K562 (cell line): ENCODE data around the gene PLP2. TPM values are rescaled to one million over a fixed set of nuclear protein-coding genes. Genes with fewer than 3 reads are reported as not detected.

Experiments used
- HOXB6 ChIP-seq: fragments of 250-450 bp; sonication (Bioruptor Pico); IDR thresholded peaks from 2 replicates; pipeline ENCODE4 v1.5.1; 2022; ENCODE audit warnings: mild to moderate bottlenecking, borderline replicate concordance
- PML ChIP-seq: IDR thresholded peaks from 2 replicates; pipeline ENCODE4 v1.6.1; 2012; ENCODE audit warnings: low read length, inconsistent platforms
- POLR2AphosphoS5 ChIP-seq: IDR thresholded peaks from 2 replicates; pipeline ENCODE4 v1.6.1; 2011; ENCODE audit warnings: mild to moderate bottlenecking, low read depth, low read length, moderate library complexity; ENCODE audit not compliant: control insufficient read depth, insufficient read depth
- RCOR1 ChIP-seq, 2 experiments: IDR thresholded peaks; 2 replicates each; pipeline ENCODE4 v1.6.1; 2012; ENCODE audit warnings: low read depth in 2 of 2, low read length in 2 of 2, borderline replicate concordance in 1 of 2, improper control_type of control experiment in 1 of 2
- SUPT5H ChIP-seq: fragments of 450-650 bp; IDR thresholded peaks from 2 replicates; pipeline ENCODE4 v1.6.1; 2016
- TCF3 ChIP-seq: sonication (generic); formaldehyde crosslinking; IDR thresholded peaks from 2 replicates; pipeline ENCODE4 v1.4.0; 2020; ENCODE audit warnings: mild to moderate bottlenecking, missing genetic modification reagents
- U2AF2 ChIP-seq: fragments of 200-400 bp; formaldehyde crosslinking; optimal IDR thresholded peaks from 2 replicates; pipeline ENCODE3; 2017; ENCODE audit warnings: low read depth, mild to moderate bottlenecking, low read length
- polyA plus RNA-seq, 8 experiments: library from polyadenylated mRNA; depleted of rRNA in 4 of 8; stranded (reverse) in 5 of 8; unstranded in 3 of 8; fragments of >200 nt; fragmentation: Nextera tagmentation in 2 of 8; fragmentation: Illumina TruSeq in 1 of 8; extraction: Ambion mirVana in 2 of 8; extraction: Trizol in 1 of 8; gene quantifications; 2 replicates each; pipeline versions ENCODE4 v1.2.1 to v1.2.3, GENCODE V29; 2011 to 2014; ENCODE audit warnings: inconsistent platforms in 1 of 8, missing spikeins in 1 of 8
- total RNA-seq, 7 experiments: library from RNA; depleted of rRNA in 6 of 7; stranded (reverse); fragments of >200 nt in 6 of 7; fragmentation: Illumina TruSeq in 2 of 7; extraction: Trizol in 2 of 7; gene quantifications; 2 replicates each; pipeline versions ENCODE4 v1.2.1 to v1.2.3, GENCODE V29; 2011 to 2021; ENCODE audit warnings: low replicate concordance in 1 of 7
- TF ChIP-seq, protein P1 (sequence below), 2 experiments: fragments of 450-650 bp in 1 of 2; sonication (generic) in 1 of 2; formaldehyde crosslinking in 1 of 2; IDR thresholded peaks; 2 replicates each; pipeline versions ENCODE4 v1.7.1 to v1.9.0; 2016 to 2022; ENCODE audit warnings: inconsistent platforms in 1 of 2, mild to moderate bottlenecking in 1 of 2, missing genetic modification reagents in 1 of 2
- TF ChIP-seq, protein P2 (sequence below): fragments of 450-650 bp; formaldehyde crosslinking; IDR thresholded peaks from 2 replicates; pipeline ENCODE4 v1.4.0; 2020; ENCODE audit warnings: mild to moderate bottlenecking, moderate library complexity
- TF ChIP-seq, protein P3 (sequence below): fragments of 450-650 bp; formaldehyde crosslinking; IDR thresholded peaks from 2 replicates; pipeline ENCODE4 v1.4.0; 2022; ENCODE audit warnings: missing genetic modification characterization
- TF ChIP-seq, protein P4 (sequence below): sonication (generic); formaldehyde crosslinking; IDR thresholded peaks from 2 replicates; pipeline ENCODE4 v1.8.1; 2023; ENCODE audit warnings: mild to moderate bottlenecking, missing genetic modification reagents

The PLP2 gene
- total and polyA plus RNA-seq, 9 of the 15 experiments (the other 6 are each of a cell fraction or from before 2014, with no cell fraction given), result 34.7 to 236 (median 112) TPM

DNA sequence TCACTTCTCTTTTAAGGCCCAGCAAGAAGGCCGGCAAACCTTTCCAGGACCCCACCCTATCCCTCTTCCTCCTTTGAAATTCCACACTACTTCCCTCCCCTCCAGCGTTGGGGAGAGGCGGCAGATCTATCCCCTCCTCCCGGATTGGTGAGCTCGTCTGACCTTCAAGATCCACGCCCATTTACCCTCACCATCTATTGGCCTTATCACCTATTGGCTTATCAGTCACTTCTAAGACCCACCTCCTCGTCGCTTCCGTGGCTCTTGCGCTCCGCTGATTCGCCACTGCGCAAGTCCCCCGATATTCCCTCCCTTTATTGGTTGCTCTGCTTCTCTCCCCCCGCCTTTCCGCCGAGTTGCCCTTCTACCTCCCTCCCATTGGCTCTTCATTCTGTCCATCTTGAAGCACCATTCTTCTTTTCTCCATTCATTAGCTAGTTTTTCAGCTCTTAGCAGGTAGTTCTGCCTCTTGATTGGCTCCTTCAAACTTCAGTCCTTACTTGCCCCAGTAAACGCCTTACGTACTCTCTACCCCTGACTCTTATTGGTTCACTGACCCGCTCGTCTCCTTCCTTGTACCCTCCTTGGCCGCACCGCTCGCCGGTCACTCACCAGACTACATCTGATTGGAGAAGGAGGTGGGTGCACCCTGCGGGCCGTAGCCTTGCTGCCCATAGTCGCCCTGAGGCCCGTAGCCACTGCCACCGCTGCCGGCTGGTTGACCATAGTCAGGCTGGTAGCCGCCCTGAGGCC is 19.3 kb downstream of the PLP2 start (continued):
- TF ChIP-seq, protein P1, sequence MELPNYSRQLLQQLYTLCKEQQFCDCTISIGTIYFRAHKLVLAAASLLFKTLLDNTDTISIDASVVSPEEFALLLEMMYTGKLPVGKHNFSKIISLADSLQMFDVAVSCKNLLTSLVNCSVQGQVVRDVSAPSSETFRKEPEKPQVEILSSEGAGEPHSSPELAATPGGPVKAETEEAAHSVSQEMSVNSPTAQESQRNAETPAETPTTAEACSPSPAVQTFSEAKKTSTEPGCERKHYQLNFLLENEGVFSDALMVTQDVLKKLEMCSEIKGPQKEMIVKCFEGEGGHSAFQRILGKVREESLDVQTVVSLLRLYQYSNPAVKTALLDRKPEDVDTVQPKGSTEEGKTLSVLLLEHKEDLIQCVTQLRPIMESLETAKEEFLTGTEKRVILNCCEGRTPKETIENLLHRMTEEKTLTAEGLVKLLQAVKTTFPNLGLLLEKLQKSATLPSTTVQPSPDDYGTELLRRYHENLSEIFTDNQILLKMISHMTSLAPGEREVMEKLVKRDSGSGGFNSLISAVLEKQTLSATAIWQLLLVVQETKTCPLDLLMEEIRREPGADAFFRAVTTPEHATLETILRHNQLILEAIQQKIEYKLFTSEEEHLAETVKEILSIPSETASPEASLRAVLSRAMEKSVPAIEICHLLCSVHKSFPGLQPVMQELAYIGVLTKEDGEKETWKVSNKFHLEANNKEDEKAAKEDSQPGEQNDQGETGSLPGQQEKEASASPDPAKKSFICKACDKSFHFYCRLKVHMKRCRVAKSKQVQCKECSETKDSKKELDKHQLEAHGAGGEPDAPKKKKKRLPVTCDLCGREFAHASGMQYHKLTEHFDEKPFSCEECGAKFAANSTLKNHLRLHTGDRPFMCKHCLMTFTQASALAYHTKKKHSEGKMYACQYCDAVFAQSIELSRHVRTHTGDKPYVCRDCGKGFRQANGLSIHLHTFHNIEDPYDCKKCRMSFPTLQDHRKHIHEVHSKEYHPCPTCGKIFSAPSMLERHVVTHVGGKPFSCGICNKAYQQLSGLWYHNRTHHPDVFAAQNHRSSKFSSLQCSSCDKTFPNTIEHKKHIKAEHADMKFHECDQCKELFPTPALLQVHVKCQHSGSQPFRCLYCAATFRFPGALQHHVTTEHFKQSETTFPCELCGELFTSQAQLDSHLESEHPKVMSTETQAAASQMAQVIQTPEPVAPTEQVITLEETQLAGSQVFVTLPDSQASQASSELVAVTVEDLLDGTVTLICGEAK (IDR thresholded peaks at IDR 0.05), result peak; percentile 89
- TF ChIP-seq, protein P1 (CRISPR knock-in tag; IDR thresholded peaks at IDR 0.05), result no peak
- peak; percentile 56 for TF ChIP-seq POLR2AphosphoS5
- TF ChIP-seq HOXB6 (CRISPR knock-in tag), result no peak
- no peak for TF ChIP-seq U2AF2
- TF ChIP-seq, protein P2, sequence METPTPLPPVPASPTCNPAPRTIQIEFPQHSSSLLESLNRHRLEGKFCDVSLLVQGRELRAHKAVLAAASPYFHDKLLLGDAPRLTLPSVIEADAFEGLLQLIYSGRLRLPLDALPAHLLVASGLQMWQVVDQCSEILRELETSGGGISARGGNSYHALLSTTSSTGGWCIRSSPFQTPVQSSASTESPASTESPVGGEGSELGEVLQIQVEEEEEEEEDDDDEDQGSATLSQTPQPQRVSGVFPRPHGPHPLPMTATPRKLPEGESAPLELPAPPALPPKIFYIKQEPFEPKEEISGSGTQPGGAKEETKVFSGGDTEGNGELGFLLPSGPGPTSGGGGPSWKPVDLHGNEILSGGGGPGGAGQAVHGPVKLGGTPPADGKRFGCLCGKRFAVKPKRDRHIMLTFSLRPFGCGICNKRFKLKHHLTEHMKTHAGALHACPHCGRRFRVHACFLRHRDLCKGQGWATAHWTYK (CRISPR knock-in tag), result no peak
- TF ChIP-seq, protein P3, sequence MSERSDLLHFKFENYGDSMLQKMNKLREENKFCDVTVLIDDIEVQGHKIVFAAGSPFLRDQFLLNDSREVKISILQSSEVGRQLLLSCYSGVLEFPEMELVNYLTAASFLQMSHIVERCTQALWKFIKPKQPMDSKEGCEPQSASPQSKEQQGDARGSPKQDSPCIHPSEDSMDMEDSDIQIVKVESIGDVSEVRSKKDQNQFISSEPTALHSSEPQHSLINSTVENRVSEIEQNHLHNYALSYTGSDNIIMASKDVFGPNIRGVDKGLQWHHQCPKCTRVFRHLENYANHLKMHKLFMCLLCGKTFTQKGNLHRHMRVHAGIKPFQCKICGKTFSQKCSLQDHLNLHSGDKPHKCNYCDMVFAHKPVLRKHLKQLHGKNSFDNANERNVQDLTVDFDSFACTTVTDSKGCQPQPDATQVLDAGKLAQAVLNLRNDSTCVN (CRISPR knock-in tag), result no peak
- no peak for TF ChIP-seq TCF3 (CRISPR knock-in tag)
- TF ChIP-seq RCOR1 (IDR thresholded peaks at IDR 0.05; ENCODE audit: borderline replicate concordance in 1 of 2, low read depth in 2 of 2, low read length in 2 of 2), result no peak
- TF ChIP-seq, protein P4, sequence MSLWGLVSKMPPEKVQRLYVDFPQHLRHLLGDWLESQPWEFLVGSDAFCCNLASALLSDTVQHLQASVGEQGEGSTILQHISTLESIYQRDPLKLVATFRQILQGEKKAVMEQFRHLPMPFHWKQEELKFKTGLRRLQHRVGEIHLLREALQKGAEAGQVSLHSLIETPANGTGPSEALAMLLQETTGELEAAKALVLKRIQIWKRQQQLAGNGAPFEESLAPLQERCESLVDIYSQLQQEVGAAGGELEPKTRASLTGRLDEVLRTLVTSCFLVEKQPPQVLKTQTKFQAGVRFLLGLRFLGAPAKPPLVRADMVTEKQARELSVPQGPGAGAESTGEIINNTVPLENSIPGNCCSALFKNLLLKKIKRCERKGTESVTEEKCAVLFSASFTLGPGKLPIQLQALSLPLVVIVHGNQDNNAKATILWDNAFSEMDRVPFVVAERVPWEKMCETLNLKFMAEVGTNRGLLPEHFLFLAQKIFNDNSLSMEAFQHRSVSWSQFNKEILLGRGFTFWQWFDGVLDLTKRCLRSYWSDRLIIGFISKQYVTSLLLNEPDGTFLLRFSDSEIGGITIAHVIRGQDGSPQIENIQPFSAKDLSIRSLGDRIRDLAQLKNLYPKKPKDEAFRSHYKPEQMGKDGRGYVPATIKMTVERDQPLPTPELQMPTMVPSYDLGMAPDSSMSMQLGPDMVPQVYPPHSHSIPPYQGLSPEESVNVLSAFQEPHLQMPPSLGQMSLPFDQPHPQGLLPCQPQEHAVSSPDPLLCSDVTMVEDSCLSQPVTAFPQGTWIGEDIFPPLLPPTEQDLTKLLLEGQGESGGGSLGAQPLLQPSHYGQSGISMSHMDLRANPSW (CRISPR knock-in tag), result no peak
- peak; percentile 60; the same call in 1 of the 2 replicates for TF ChIP-seq PML
- TF ChIP-seq SUPT5H, result peak; percentile 78
